ENCODE data around the gene ANKRD1.

DNA sequence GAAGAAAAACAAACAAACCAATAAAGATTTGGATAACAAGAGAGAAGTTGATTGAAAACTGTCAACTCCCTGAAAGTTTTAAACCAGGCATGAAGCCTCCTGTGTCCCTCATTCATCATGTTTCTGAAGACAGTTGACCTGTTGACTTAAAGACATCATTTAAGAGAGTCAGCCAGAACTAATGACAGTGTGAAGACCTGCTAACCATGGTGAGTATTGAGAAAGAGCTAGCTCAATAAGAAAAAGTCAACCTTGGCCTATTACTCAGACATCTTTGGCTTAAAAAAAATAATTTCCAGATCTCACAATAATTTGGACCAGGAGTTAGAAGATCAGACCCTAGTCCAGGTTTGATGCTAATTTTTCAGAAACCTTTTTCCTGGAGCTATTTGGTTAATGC lies 45.3 kb upstream of the ANKRD1 start:
- TF ChIP-seq CTCF (IDR thresholded peaks at IDR 0.05) (no peak), POLR2A (IDR thresholded peaks at IDR 0.05) (no peak)

All from heart left ventricle (tissue), 13 donors.